AG10803 (cell line): ENCODE measurements around the gene CD63.

ENCODE experiments used
- DNase-seq: peaks from one replicate; pipeline ENCODE4 v3.0.0; 2010; ENCODE audit warnings: low read depth
- H3K4me3 ChIP-seq: 2 replicates; pipeline ENCODE4 v1.5.1; 2011; ENCODE audit warnings: mild to moderate bottlenecking, low read length, control low read depth
- CTCF ChIP-seq: conservative IDR thresholded peaks from 2 replicates; pipeline ENCODE4 v1.5.1; 2011; ENCODE audit warnings: mild to moderate bottlenecking, low read length, control low read depth, inconsistent platforms

CD63 gene

GRCh38 chr12:55708695-55709233 lies 20.0 kb downstream of the CD63 start:
- no peak overlapping the region for H3K4me3 ChIP-seq
- no peak for TF ChIP-seq CTCF
- DNase-seq: no peak

- DNase-seq: no peak
- TF ChIP-seq CTCF: no peak
- H3K4me3 ChIP-seq: peak within 1 kb of the TSS; percentile 62
These were observed 20.7 kb downstream of the CD63 start, which contains the start of gene ITGA7 for GRCh38 chr12:55707841-55708694. Gene ITGA7, minus strand, starts transcription at chr12:55707904. Its CDS starts 222 bp downstream, at chr12:55707682.

GRCh38 chr12:55707219-55707671 lies 21.6 kb downstream of the CD63 start:
- peak overlapping the region; percentile 62 for H3K4me3 ChIP-seq
- TF ChIP-seq CTCF: no peak
- DNase-seq: no peak

GRCh38 chr12:55706568-55707218 lies 22.1 kb downstream of the CD63 start:
- no peak for TF ChIP-seq CTCF
- peak overlapping the region; percentile 62 for H3K4me3 ChIP-seq
- DNase-seq: no peak

GRCh38 chr12:55705782-55706402 lies 22.9 kb downstream of the CD63 start:
- H3K4me3 ChIP-seq: no peak overlapping the region
- peak; percentile 23; the same call in 1 of the 2 replicates for TF ChIP-seq CTCF
- DNase-seq: no peak

- H3K4me3 ChIP-seq: no peak overlapping the region
- TF ChIP-seq CTCF: no peak
- no peak for DNase-seq
These were observed 23.7 kb downstream of the CD63 start for GRCh38 chr12:55704824-55705718.
